Measurements from ENCODE around the gene KLHL3. TPM values are rescaled to one million over a fixed set of nuclear protein-coding genes. Genes with fewer than 3 reads are reported as not detected.
A peak's percentile ranks its signal among the peaks of the same experiment; 100 is the strongest.

KLHL3 gene
- total RNA-seq, 1 experiment from 2014 or later: 0.58 TPM

GRCh38 chr5:137665678-137666460 lies 70.0 kb downstream of the KLHL3 start:
- no TSS peak for BruUV-seq (replicated peaks)
- Histone ChIP-seq H3K27me3 (replicated peaks; ENCODE audit: insufficient read depth, low read depth, low read length, poor library complexity) (peaks cover 6% of the 10 kb centered on the region), H3K9me3 (ENCODE audit: low read depth, low read length, poor library complexity, severe bottlenecking) (no peaks in the 10 kb centered on the region), H3K4me3 (ENCODE audit: low read depth, low read length, poor library complexity, severe bottlenecking) (no peak overlapping the region), H3K36me3 (ENCODE audit: insufficient read depth, low read length, poor library complexity, severe bottlenecking) (no peaks in the 10 kb centered on the region), H3K4me1 (ENCODE audit: insufficient read depth, low read length, poor library complexity, severe bottlenecking) (no peaks in the 10 kb centered on the region), H3K27ac (ENCODE audit: low read depth, low read length, poor library complexity, severe bottlenecking) (no peak overlapping the region)
- DNase-seq (ENCODE audit: low spot score): no peak
- TF ChIP-seq, protein P1, sequence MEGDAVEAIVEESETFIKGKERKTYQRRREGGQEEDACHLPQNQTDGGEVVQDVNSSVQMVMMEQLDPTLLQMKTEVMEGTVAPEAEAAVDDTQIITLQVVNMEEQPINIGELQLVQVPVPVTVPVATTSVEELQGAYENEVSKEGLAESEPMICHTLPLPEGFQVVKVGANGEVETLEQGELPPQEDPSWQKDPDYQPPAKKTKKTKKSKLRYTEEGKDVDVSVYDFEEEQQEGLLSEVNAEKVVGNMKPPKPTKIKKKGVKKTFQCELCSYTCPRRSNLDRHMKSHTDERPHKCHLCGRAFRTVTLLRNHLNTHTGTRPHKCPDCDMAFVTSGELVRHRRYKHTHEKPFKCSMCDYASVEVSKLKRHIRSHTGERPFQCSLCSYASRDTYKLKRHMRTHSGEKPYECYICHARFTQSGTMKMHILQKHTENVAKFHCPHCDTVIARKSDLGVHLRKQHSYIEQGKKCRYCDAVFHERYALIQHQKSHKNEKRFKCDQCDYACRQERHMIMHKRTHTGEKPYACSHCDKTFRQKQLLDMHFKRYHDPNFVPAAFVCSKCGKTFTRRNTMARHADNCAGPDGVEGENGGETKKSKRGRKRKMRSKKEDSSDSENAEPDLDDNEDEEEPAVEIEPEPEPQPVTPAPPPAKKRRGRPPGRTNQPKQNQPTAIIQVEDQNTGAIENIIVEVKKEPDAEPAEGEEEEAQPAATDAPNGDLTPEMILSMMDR (conservative IDR thresholded peaks at IDR 0.05; ENCODE audit: low read depth, low read length): no peak
- TF ChIP-seq EZH2 (IDR thresholded peaks at IDR 0.05; ENCODE audit: borderline replicate concordance, low read depth, low read length, poor library complexity, severe bottlenecking): no peak
- CTCF ChIA-PET: no interaction called here
- intact Hi-C loops (cut with micrococcal nuclease; ENCODE audit: unreplicated experiment): loop anchor here (10.0 kb wide), 1 partner anchor 469 kb away; the partner anchor contains the start of gene NME5
- POLR2A ChIA-PET (ENCODE audit: low non-redundant PET): no interaction called here

- no TSS peak for BruUV-seq (replicated peaks)
- no peak overlapping the region for H3K4me3 ChIP-seq (ENCODE audit: low read depth, low read length, poor library complexity, severe bottlenecking)
- H3K27ac ChIP-seq (ENCODE audit: low read depth, low read length, poor library complexity, severe bottlenecking): no peak overlapping the region
- POLR2A ChIA-PET (ENCODE audit: low non-redundant PET): no interaction called here
- peaks cover under 1% of the 10 kb centered on the region for H3K27me3 ChIP-seq (replicated peaks; ENCODE audit: insufficient read depth, low read depth, low read length, poor library complexity)
- H3K9me3 ChIP-seq (ENCODE audit: low read depth, low read length, poor library complexity, severe bottlenecking): no peaks in the 10 kb centered on the region
- H3K4me1 ChIP-seq (ENCODE audit: insufficient read depth, low read length, poor library complexity, severe bottlenecking): no peaks in the 10 kb centered on the region
- H3K36me3 ChIP-seq (ENCODE audit: insufficient read depth, low read length, poor library complexity, severe bottlenecking): no peaks in the 10 kb centered on the region
- intact Hi-C loops (cut with micrococcal nuclease; ENCODE audit: unreplicated experiment): loop anchor here (1.0 to 10.0 kb wide), 4 partner anchors 67 to 474 kb away; partner anchors contain the start of gene NME5
- peak; percentile 72 for DNase-seq (ENCODE audit: low spot score)
- TF ChIP-seq, protein P1 (conservative IDR thresholded peaks at IDR 0.05; ENCODE audit: low read depth, low read length): peak; percentile 81
- no peak for TF ChIP-seq EZH2 (IDR thresholded peaks at IDR 0.05; ENCODE audit: borderline replicate concordance, low read depth, low read length, poor library complexity, severe bottlenecking)
- CTCF ChIA-PET: interaction anchor here (0.5 to 3.0 kb wide), 11 partner anchors 31 to 907 kb away, joined by 3 to 15 read pairs (median 4); no protein-coding TSS in a partner anchor
These were observed 75.5 kb downstream of the KLHL3 start for GRCh38 chr5:137660349-137660817.

DNA sequence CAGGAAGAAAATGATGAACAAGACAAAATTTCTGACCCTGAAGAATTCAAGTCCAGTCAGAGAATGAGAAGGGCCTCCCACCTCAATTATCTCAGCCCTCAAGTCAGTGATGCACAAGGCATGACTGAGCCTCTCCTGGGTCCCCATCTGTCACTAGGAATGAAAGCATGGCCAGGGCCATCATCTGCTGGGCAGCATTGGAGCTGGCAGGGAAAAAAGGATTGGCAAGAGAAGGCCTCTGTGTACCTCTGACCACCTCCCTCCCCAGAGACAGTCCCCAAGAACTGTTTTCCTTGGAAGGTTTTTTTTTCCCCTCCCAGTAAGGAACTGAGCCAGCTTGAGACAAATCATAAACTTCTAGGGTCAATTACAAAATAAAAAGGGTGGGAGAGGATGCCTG lies 76.7 kb downstream of the KLHL3 start:
- CTCF ChIA-PET: interaction anchor here (3.0 kb wide), 1 partner anchor 474 kb away, joined by 12 read pairs; no protein-coding TSS in a partner anchor
- intact Hi-C loops (cut with micrococcal nuclease; ENCODE audit: unreplicated experiment): no loop called here
- POLR2A ChIA-PET (ENCODE audit: low non-redundant PET): no interaction called here

More for the DNA sequence above, 76.7 kb downstream of the KLHL3 start:
- Histone ChIP-seq H3K4me3 (ENCODE audit: low read depth, low read length, poor library complexity, severe bottlenecking) (no peak overlapping the region), H3K27me3 (replicated peaks; ENCODE audit: insufficient read depth, low read depth, low read length, poor library complexity) (no peaks in the 10 kb centered on the region), H3K9me3 (ENCODE audit: low read depth, low read length, poor library complexity, severe bottlenecking) (no peaks in the 10 kb centered on the region), H3K36me3 (ENCODE audit: insufficient read depth, low read length, poor library complexity, severe bottlenecking) (no peaks in the 10 kb centered on the region), H3K27ac (ENCODE audit: low read depth, low read length, poor library complexity, severe bottlenecking) (no peak overlapping the region), H3K4me1 (ENCODE audit: insufficient read depth, low read length, poor library complexity, severe bottlenecking) (no peaks in the 10 kb centered on the region)
- TF ChIP-seq, protein P1 (conservative IDR thresholded peaks at IDR 0.05; ENCODE audit: low read depth, low read length): no peak
- no peak for TF ChIP-seq EZH2 (IDR thresholded peaks at IDR 0.05; ENCODE audit: borderline replicate concordance, low read depth, low read length, poor library complexity, severe bottlenecking)
- no peak for DNase-seq (ENCODE audit: low spot score)
- BruUV-seq (replicated peaks): no TSS peak

Measured in A673 (cell line).